Sigmoid colon (tissue), 7 donors: ENCODE results near the gene CANT1. TPM values are rescaled to one million over a fixed set of nuclear protein-coding genes. Genes with fewer than 3 reads are reported as not detected.
"Not testable (repeated sequence)": the region's sequence is repeated elsewhere in the genome, so short reads cannot be mapped to it uniquely, and the experiment has no call there.

ENCODE experiments used
- DNase-seq: peaks from one replicate; pipeline ENCODE4 v3.0.0-alpha.2; 2019
- H3K27ac ChIP-seq, 4 donors: fragments of 200-600 bp; sonication (generic); one replicate each; pipeline ENCODE4 v1.5.1; 2016 to 2019; ENCODE audit warnings: mild to moderate bottlenecking in 1 of 4
- H3K27me3 ChIP-seq, 3 donors: fragments of 200-600 bp; sonication (generic); one replicate each; pipeline ENCODE4 v1.5.1; 2019; ENCODE audit warnings: mild to moderate bottlenecking in 1 of 3
- H3K36me3 ChIP-seq, 4 donors: fragments of 200-600 bp; sonication (generic); one replicate each; pipeline ENCODE4 v1.5.1; 2016 to 2019
- H3K4me1 ChIP-seq, 4 donors: fragments of 200-600 bp; sonication (generic); one replicate each; pipeline ENCODE4 v1.5.1; 2017 to 2019
- H3K4me3 ChIP-seq, 4 donors: fragments of 200-600 bp; sonication (generic); one replicate each; pipeline ENCODE4 v1.5.1; 2017 to 2019; ENCODE audit warnings: mild to moderate bottlenecking in 2 of 4, moderate library complexity in 1 of 4
- H3K9me3 ChIP-seq, 4 donors: fragments of 200-600 bp in 3 of 4; sonication (generic) in 3 of 4; one replicate each; pipeline versions ENCODE4 v1.5.1 to v1.6.1; 2013 to 2019
- CTCF ChIP-seq, 4 experiments: fragments of 450-650 bp in 3 of 4; fragments of 200-600 bp in 1 of 4; IDR thresholded peaks; one replicate each; pipeline ENCODE4 v1.5.1; 2016 to 2019; ENCODE audit warnings: antibody characterized with exemption in 4 of 4, mild to moderate bottlenecking in 3 of 4, moderate library complexity in 2 of 4
- EP300 ChIP-seq, 4 donors: sonication (generic); formaldehyde crosslinking; IDR thresholded peaks; one replicate each; pipeline ENCODE4 v1.6.1; 2017; ENCODE audit warnings: antibody characterized with exemption in 4 of 4
- POLR2A ChIP-seq, 2 donors: fragments of 450-650 bp; IDR thresholded peaks; one replicate each; pipeline ENCODE4 v1.6.1; 2016; ENCODE audit warnings: antibody characterized with exemption in 2 of 2, mild to moderate bottlenecking in 2 of 2, moderate library complexity in 2 of 2
- POLR2AphosphoS5 ChIP-seq, 4 donors: sonication (generic); formaldehyde crosslinking; IDR thresholded peaks; one replicate each; pipeline ENCODE4 v1.6.1; 2017; ENCODE audit warnings: antibody characterized with exemption in 4 of 4
- WGBS, 2 donors: extraction: QIAGEN DNeasy Blood & Tissue Kit; methylation state at CpG; one replicate each; pipeline ENCODE4 v1.1.7; 2013; 5-methylcytosine and 5-hydroxymethylcytosine counted together
- intact Hi-C: fragments of 100-400 bp; cut with DNase I; formaldehyde crosslinking; loops from one replicate; pipeline ENCODE4 v1.15.1; 2023
- polyA plus RNA-seq, 3 donors: library from polyadenylated mRNA; stranded (reverse); fragments of 200-250 nt; gene quantifications; one replicate each; pipeline ENCODE4 v1.2.3, GENCODE V29; 2013
- total RNA-seq, 4 donors: library from RNA; depleted of rRNA; stranded (reverse); fragments of >200 nt; gene quantifications; one replicate each; pipeline ENCODE4 v1.1.0, GENCODE V29; 2016
- donor health status: healthy with polysubstance abuse.
- donor health status: Bipolar disorder and iron deficiency.
- donor health status: healthy.

CANT1 gene
- total and polyA plus RNA-seq, 7 donors: 11.1 to 132 (median 19.1) TPM

- Histone ChIP-seq H3K27ac (no peak overlapping the region), H3K36me3 (no peaks in the 10 kb centered on the region), H3K4me1 (peaks cover 0 to 15% (median 13%) of the 10 kb centered on the region in 4 donors), H3K9me3 (peaks cover 0 to 9% (median 4%) of the 10 kb centered on the region in 4 donors), H3K4me3 (no peak overlapping the region), H3K27me3 (no peaks in the 10 kb centered on the region)
- no peak for TF ChIP-seq CTCF (IDR thresholded peaks at IDR 0.05)
- no peak for TF ChIP-seq POLR2A (IDR thresholded peaks at IDR 0.05)
- TF ChIP-seq EP300 (IDR thresholded peaks at IDR 0.05): no peak
- TF ChIP-seq POLR2AphosphoS5 (IDR thresholded peaks at IDR 0.05): no peak
- DNase-seq: no peak
- WGBS, 2 donors: 91 to 92% methylated on average over 2 of the region's 2 CpGs
- intact Hi-C loops: no loop called here
Observed at GRCh38 chr17:78950870-78951269, 58.7 kb downstream of the CANT1 start.

GRCh38 chr17:78947235-78948149, 62.1 kb downstream of the CANT1 start:
- TF ChIP-seq EP300 (IDR thresholded peaks at IDR 0.05): no peak
- no peak for TF ChIP-seq POLR2AphosphoS5 (IDR thresholded peaks at IDR 0.05)
- no peak for TF ChIP-seq POLR2A (IDR thresholded peaks at IDR 0.05)
- TF ChIP-seq CTCF (IDR thresholded peaks at IDR 0.05): no peak
- Histone ChIP-seq H3K27me3 (no peaks in the 10 kb centered on the region), H3K4me1 (peaks cover 0 to 10% (median 7%) of the 10 kb centered on the region in 4 donors), H3K4me3 (no peak overlapping the region), H3K27ac (no peak overlapping the region), H3K9me3 (peaks cover 0 to 9% (median 4%) of the 10 kb centered on the region in 4 donors), H3K36me3 (no peaks in the 10 kb centered on the region)
- intact Hi-C loops: no loop called here
- WGBS, 2 donors: 32 to 68% methylated on average over 18 of the region's 18 CpGs
- no peak for DNase-seq

- intact Hi-C loops: no loop called here
- H3K27me3 ChIP-seq: no peaks in the 10 kb centered on the region
- 74 to 82% methylated on average over 8 of the region's 8 CpGs for WGBS, 2 donors
- peaks cover 0 to 1% (median 0%) of the 10 kb centered on the region in 4 donors for H3K4me1 ChIP-seq
- DNase-seq: peak; percentile 50
- TF ChIP-seq POLR2AphosphoS5 (IDR thresholded peaks at IDR 0.05) (no peak), POLR2A (IDR thresholded peaks at IDR 0.05) (no peak), CTCF (IDR thresholded peaks at IDR 0.05) (no peak), EP300 (IDR thresholded peaks at IDR 0.05) (no peak)
- no peak overlapping the region for H3K27ac ChIP-seq
- H3K36me3 ChIP-seq: no peaks in the 10 kb centered on the region
- peaks cover 0 to 9% (median 4%) of the 10 kb centered on the region in 4 donors for H3K9me3 ChIP-seq
- no peak overlapping the region for H3K4me3 ChIP-seq
Observed at GRCh38 chr17:78946631-78947030, 62.9 kb downstream of the CANT1 start.

GRCh38 chr17:78946131-78946530, 63.4 kb downstream of the CANT1 start:
- H3K36me3 ChIP-seq: no peaks in the 10 kb centered on the region
- peaks cover 0 to 7% (median 4%) of the 10 kb centered on the region in 4 donors for H3K9me3 ChIP-seq
- no peak overlapping the region for H3K4me3 ChIP-seq
- intact Hi-C loops: no loop called here
- H3K27me3 ChIP-seq: no peaks in the 10 kb centered on the region
- no peaks in the 10 kb centered on the region for H3K4me1 ChIP-seq
- WGBS, 2 donors: 84 to 87% methylated on average over 7 of the region's 7 CpGs
- TF ChIP-seq CTCF (IDR thresholded peaks at IDR 0.05) (no peak), POLR2A (IDR thresholded peaks at IDR 0.05) (no peak), POLR2AphosphoS5 (IDR thresholded peaks at IDR 0.05) (no peak)
- no peak overlapping the region for H3K27ac ChIP-seq
- no peak for DNase-seq

GRCh38 chr17:78945455-78945854, 64.1 kb downstream of the CANT1 start:
- H3K27me3 ChIP-seq, DNase-seq, intact Hi-C loops, H3K27ac ChIP-seq, H3K4me3 ChIP-seq, H3K4me1 ChIP-seq, H3K9me3 ChIP-seq, H3K36me3 ChIP-seq: not testable (repeated sequence)
- WGBS, 2 donors: 90 to 91% methylated on average over 12 of the region's 12 CpGs
